Epithelial cell of prostate (primary cell): ENCODE data around the gene IL7R.
"Not testable (repeated sequence)": the region's sequence is repeated elsewhere in the genome, so short reads cannot be mapped to it uniquely, and the experiment has no call there.

Experiments
- DNase-seq: peaks from one replicate; pipeline ENCODE4 v3.0.0-alpha.2; 2011; ENCODE audit warnings: low read depth, low spot score
- H3K27ac ChIP-seq: fragments of 450-650 bp; 2 replicates; pipeline ENCODE4 v1.5.1; 2017; ENCODE audit warnings: mild to moderate bottlenecking

IL7R gene

GRCh38 chr5:35838370-35839042 lies 18.2 kb upstream of the IL7R start:
- no peak overlapping the region for H3K27ac ChIP-seq
- DNase-seq, result no peak

DNA sequence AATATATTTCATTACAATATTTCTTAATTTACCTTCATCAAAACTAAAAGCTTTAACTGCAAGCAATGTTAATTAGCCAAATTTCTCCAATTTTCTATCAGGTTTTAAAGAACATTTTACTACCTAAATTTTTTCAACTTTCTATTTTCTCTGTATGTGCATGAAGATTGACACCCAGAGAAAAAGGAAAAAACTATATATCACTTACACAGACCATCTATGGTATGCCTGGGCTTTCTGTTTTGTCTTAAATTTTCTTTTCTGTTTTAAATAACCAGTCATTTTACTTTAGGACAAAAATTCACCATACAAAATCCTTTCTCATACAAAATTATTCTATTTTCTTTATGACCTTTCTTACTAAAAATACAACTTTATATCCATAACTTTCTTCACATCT lies 13.8 kb upstream of the IL7R start:
- DNase-seq, result no peak
- H3K27ac ChIP-seq, result no peak overlapping the region

DNA sequence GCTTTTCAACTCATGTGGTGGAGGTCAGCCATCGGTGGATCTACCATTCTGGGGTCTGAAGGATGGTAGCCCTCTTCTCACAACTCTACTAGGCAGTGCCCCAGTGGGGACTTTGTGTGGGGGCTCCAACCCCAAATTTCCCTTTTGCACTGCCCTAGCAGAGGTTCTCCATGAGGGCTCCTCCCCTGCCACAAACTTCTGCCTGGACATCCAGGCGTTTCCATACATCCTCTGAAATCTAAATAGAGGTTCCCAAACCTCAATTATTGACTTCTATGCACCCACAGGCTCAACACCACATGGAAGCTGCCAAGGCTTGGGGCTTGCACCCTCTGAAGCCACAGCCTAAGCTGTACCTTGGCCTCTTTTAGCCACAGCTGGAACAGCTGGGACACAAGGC lies 11.2 kb upstream of the IL7R start:
- H3K27ac ChIP-seq, DNase-seq: not testable (repeated sequence)

DNA sequence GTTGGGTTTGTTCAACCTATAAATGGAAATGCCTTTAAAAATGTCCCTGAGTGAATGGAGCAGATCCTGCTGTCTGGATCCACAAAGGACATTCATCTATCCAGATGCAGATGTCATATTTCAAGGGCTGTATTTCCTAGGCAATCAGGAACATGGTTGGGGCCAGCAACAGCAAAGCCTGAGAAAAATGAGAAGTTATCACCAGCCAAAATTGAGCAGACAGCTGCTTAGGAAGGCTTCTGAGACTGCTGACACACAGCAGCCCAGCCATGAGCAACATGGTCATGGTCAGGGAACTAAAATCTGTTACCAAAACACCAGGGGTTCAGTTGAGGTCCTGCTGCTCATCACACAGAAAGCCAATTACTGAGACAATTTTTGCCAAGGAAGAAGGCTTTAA lies 9.2 kb upstream of the IL7R start:
- no peak overlapping the region for H3K27ac ChIP-seq
- no peak for DNase-seq

DNA sequence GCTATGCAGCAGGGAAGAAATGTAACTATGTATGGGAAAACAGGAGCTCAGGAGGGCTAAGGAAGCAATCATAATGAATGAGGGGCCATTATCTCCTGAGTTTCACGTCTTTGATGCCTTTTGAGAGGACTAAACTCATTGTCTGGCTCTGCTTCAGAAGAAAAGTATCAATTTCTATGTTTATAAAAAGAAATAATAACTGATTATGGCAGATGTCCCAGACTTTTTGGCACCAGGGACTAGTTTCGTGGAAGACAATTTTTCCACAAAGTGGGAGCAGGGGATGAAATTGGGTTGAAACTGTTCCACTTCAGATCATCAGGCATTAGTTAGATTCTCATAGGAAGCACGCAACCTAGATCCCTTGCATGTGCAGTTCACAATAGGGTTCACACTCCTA lies 8.7 kb upstream of the IL7R start:
- DNase-seq, result no peak
- H3K27ac ChIP-seq, result no peak overlapping the region

- no peak for DNase-seq
- H3K27ac ChIP-seq, result no peak overlapping the region
Observed at GRCh38 chr5:35849860-35850259, 6.8 kb upstream of the IL7R start.

GRCh38 chr5:35850967-35851680 lies 5.6 kb upstream of the IL7R start:
- no peak for DNase-seq
- H3K27ac ChIP-seq, result no peak overlapping the region

- no peak for DNase-seq
- H3K27ac ChIP-seq, result no peak overlapping the region
Observed at GRCh38 chr5:35852084-35852734, 4.5 kb upstream of the IL7R start.

DNA sequence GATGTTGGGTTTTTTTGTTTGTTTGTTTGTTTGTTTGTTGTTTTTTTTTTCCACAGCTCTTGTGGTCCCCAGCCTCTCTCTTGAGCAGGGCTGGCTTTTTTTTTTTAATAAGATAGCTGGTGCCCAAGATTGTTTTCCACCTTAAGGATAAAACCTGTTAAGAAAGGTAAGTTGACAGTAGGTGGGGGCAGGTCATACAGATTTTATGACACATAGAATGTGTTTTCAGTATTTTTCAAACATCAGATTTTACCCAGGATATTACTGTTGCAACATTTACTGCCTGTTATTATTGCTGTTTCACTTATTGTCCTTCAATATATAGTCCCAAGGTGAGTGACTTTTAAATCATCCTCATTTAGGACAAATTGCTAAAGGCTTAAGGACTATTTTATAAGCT lies 3.9 kb upstream of the IL7R start:
- H3K27ac ChIP-seq, result no peak overlapping the region

GRCh38 chr5:35853631-35854030 lies 3.1 kb upstream of the IL7R start:
- H3K27ac ChIP-seq, result no peak overlapping the region
- DNase-seq, result no peak

More for the DNA sequence above, 3.9 kb upstream of the IL7R start:
- DNase-seq, result no peak

DNA sequence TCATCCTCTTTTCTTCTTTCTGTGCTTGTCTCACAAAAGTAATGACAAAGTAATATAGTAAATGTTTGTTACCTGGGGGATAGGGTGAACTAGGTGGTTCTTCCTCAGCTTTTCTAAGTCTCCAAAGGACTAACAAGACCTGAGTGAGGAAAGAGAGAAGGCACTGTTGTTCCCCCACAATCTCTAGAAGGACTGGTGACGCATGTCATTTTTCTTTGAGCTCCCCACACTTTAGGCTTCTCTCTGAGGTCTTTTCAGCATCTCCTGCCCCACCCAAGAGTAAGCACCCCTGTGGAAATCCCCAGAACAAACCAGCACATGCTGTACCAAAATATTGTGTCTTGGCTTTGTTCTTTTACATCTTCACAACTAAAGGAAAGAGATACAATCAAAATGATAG lies 2.4 kb upstream of the IL7R start:
- no peak for DNase-seq

DNA sequence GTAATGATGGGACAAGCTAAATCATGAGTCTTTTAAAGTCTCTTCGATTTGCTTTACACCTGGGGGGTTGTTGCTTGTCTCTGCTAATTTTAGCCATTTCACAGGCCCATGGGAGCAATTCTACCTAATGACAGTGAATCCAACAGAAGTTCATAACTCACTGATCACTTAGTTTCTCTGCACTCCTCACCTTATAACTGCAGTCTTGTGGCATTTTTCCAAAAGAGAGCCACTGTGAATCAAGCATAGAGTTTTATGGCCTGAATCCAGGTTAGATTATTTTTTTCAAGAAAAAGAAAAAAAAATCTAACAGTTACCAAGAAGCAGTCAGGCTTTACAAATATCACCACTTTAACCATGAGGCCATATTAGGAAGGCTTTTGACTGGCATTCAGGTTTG lies 1.5 kb upstream of the IL7R start:
- no peak overlapping the region for H3K27ac ChIP-seq
- no peak for DNase-seq

More for the DNA sequence above, 2.4 kb upstream of the IL7R start:
- H3K27ac ChIP-seq, result no peak overlapping the region

GRCh38 chr5:35856186-35856764 lies 416 bp upstream of the IL7R start:
- DNase-seq, result not testable (repeated sequence)
- H3K27ac ChIP-seq, result peak overlapping the region; percentile 58

DNA sequence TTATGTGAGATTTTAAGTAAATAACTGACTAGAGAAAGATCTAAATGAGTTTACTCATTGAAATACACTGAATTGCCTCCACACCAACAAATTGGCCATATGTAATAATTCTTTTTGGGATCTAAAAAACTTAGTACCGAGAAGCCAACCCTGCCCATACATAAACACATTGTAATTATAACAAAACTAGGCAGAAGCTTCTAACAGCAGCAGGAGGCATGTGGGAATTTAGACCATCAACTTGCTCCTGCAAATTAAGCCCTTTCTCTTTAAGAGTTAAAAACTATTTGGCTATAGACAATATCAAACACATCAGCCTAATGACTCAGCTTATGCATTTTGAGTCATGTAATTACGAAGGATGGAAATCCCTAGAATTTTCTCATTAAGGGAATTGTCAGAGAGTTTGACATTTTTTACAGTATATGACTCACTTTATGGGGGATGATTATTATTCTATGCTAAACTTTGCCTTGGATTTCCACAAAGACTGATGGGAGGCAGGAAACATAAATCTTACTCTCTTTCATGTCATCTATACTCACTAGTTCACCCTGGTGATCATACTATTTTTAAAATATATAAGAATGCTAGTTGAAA lies 1.0 kb downstream of the IL7R start:
- peak; percentile 40 for DNase-seq
- peak overlapping the region; percentile 58 for H3K27ac ChIP-seq

GRCh38 chr5:35859101-35859661 lies 2.5 kb downstream of the IL7R start:
- no peak overlapping the region for H3K27ac ChIP-seq
- no peak for DNase-seq

GRCh38 chr5:35860686-35861085 lies 4.0 kb downstream of the IL7R start:
- H3K27ac ChIP-seq, result no peak overlapping the region

GRCh38 chr5:35861718-35862117 lies 5.0 kb downstream of the IL7R start:
- H3K27ac ChIP-seq, result no peak overlapping the region
- DNase-seq, result no peak

More at GRCh38 chr5:35860686-35861085, 4.0 kb downstream of the IL7R start:
- no peak for DNase-seq

DNA sequence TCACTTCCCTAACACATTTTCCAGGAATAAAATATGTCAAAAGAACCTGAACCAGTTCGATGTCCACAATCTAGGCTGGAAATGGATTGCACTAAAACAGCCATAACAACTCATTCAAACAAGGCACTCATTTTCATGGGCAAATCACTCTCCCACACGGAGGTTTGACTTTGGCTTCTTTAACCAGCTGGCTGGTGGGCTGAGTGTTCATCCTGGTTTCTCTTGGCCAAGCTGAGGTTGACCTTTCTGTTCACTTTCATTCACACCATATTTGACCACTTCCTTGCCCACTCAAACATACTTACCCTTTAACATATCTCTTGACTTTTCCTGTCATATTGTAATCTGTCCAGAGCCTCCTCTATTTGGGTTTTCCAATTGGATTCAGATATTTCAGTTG lies 5.4 kb downstream of the IL7R start:
- H3K27ac ChIP-seq, result no peak overlapping the region
- DNase-seq, result no peak

- peak; percentile 27 for DNase-seq
- no peak overlapping the region for H3K27ac ChIP-seq
Observed at GRCh38 chr5:35863159-35863558, 6.5 kb downstream of the IL7R start.

GRCh38 chr5:35867998-35868397 lies 11.3 kb downstream of the IL7R start:
- H3K27ac ChIP-seq, result no peak overlapping the region
- DNase-seq, result no peak
